ENCODE measurements around the gene COL6A3.
A peak's percentile ranks its signal among the peaks of the same experiment; 100 is the strongest.

The COL6A3 gene

GRCh38 chr2:237431372-237431771, 17.4 kb upstream of the COL6A3 start:
- Histone ChIP-seq H3K9ac (ENCODE audit: low read depth in 1 of 2, low read length in 2 of 2) (no peak overlapping the region), H3K36me3 (ENCODE audit: control insufficient read depth in 2 of 2, insufficient read depth in 2 of 2, low read length in 2 of 2) (no peaks in the 10 kb centered on the region), H3K4me1 (ENCODE audit: control insufficient read depth in 2 of 2, insufficient read depth in 2 of 2, low read length in 2 of 2) (peaks cover 9% of the 10 kb centered on the region in 2 donors), H3K9me3 (ENCODE audit: control insufficient read depth in 2 of 2, low read length in 2 of 2) (no peaks in the 10 kb centered on the region), H3K27ac (ENCODE audit: low read depth in 2 of 2, low read length in 2 of 2) (no peak overlapping the region), H3K27me3 (ENCODE audit: control insufficient read depth in 2 of 2, insufficient read depth in 2 of 2, low read length in 2 of 2) (peaks cover 0 to 5% of the 10 kb centered on the region in 2 donors), H3K4me3 (ENCODE audit: low read length in 2 of 2) (no peak overlapping the region)

- Histone ChIP-seq H3K9me3 (ENCODE audit: control insufficient read depth in 2 of 2, low read length in 2 of 2) (no peaks in the 10 kb centered on the region), H3K27me3 (ENCODE audit: control insufficient read depth in 2 of 2, insufficient read depth in 2 of 2, low read length in 2 of 2) (peaks cover 0 to 5% of the 10 kb centered on the region in 2 donors), H3K36me3 (ENCODE audit: control insufficient read depth in 2 of 2, insufficient read depth in 2 of 2, low read length in 2 of 2) (no peaks in the 10 kb centered on the region), H3K4me3 (ENCODE audit: low read length in 2 of 2) (no peak overlapping the region), H3K4me1 (ENCODE audit: control insufficient read depth in 2 of 2, insufficient read depth in 2 of 2, low read length in 2 of 2) (peaks cover 6 to 9% of the 10 kb centered on the region in 2 donors), H3K27ac (ENCODE audit: low read depth in 2 of 2, low read length in 2 of 2) (no peak overlapping the region), H3K9ac (ENCODE audit: low read depth in 1 of 2, low read length in 2 of 2) (no peak overlapping the region)
These were observed 16.9 kb upstream of the COL6A3 start for GRCh38 chr2:237430861-237431260.

GRCh38 chr2:237429753-237430152, 15.8 kb upstream of the COL6A3 start:
- no peaks in the 10 kb centered on the region for H3K36me3 ChIP-seq (ENCODE audit: control insufficient read depth in 2 of 2, insufficient read depth in 2 of 2, low read length in 2 of 2)
- H3K9me3 ChIP-seq (ENCODE audit: control insufficient read depth in 2 of 2, low read length in 2 of 2): no peaks in the 10 kb centered on the region
- peaks cover 0 to 1% of the 10 kb centered on the region in 2 donors for H3K4me1 ChIP-seq (ENCODE audit: control insufficient read depth in 2 of 2, insufficient read depth in 2 of 2, low read length in 2 of 2)
- H3K4me3 ChIP-seq (ENCODE audit: low read length in 2 of 2): no peak overlapping the region
- no peak overlapping the region for H3K9ac ChIP-seq (ENCODE audit: low read depth in 1 of 2, low read length in 2 of 2)
- H3K27ac ChIP-seq (ENCODE audit: low read depth in 2 of 2, low read length in 2 of 2): no peak overlapping the region
- H3K27me3 ChIP-seq (ENCODE audit: control insufficient read depth in 2 of 2, insufficient read depth in 2 of 2, low read length in 2 of 2): peaks cover 0 to 5% of the 10 kb centered on the region in 2 donors

- H3K27me3 ChIP-seq (ENCODE audit: control insufficient read depth in 2 of 2, insufficient read depth in 2 of 2, low read length in 2 of 2): peaks cover 0 to 5% of the 10 kb centered on the region in 2 donors
- no peak overlapping the region for H3K4me3 ChIP-seq (ENCODE audit: low read length in 2 of 2)
- H3K36me3 ChIP-seq (ENCODE audit: control insufficient read depth in 2 of 2, insufficient read depth in 2 of 2, low read length in 2 of 2): no peaks in the 10 kb centered on the region
- H3K9ac ChIP-seq (ENCODE audit: low read depth in 1 of 2, low read length in 2 of 2): peak overlapping the region in 1 of 2 donors; percentile 1
- no peaks in the 10 kb centered on the region for H3K4me1 ChIP-seq (ENCODE audit: control insufficient read depth in 2 of 2, insufficient read depth in 2 of 2, low read length in 2 of 2)
- H3K27ac ChIP-seq (ENCODE audit: low read depth in 2 of 2, low read length in 2 of 2): no peak overlapping the region
- no peaks in the 10 kb centered on the region for H3K9me3 ChIP-seq (ENCODE audit: control insufficient read depth in 2 of 2, low read length in 2 of 2)
These were observed 14.0 kb upstream of the COL6A3 start for GRCh38 chr2:237427769-237428506.

GRCh38 chr2:237426517-237426916, 12.6 kb upstream of the COL6A3 start:
- H3K9ac ChIP-seq (ENCODE audit: low read depth in 1 of 2, low read length in 2 of 2): no peak overlapping the region
- no peaks in the 10 kb centered on the region for H3K36me3 ChIP-seq (ENCODE audit: control insufficient read depth in 2 of 2, insufficient read depth in 2 of 2, low read length in 2 of 2)
- peaks cover 0 to 2% of the 10 kb centered on the region in 2 donors for H3K27me3 ChIP-seq (ENCODE audit: control insufficient read depth in 2 of 2, insufficient read depth in 2 of 2, low read length in 2 of 2)
- H3K27ac ChIP-seq (ENCODE audit: low read depth in 2 of 2, low read length in 2 of 2): no peak overlapping the region
- H3K4me3 ChIP-seq (ENCODE audit: low read length in 2 of 2): no peak overlapping the region
- no peaks in the 10 kb centered on the region for H3K9me3 ChIP-seq (ENCODE audit: control insufficient read depth in 2 of 2, low read length in 2 of 2)
- peaks cover 0 to 6% of the 10 kb centered on the region in 2 donors for H3K4me1 ChIP-seq (ENCODE audit: control insufficient read depth in 2 of 2, insufficient read depth in 2 of 2, low read length in 2 of 2)

GRCh38 chr2:237425320-237425719, 11.4 kb upstream of the COL6A3 start:
- Histone ChIP-seq H3K9me3 (ENCODE audit: control insufficient read depth in 2 of 2, low read length in 2 of 2) (no peaks in the 10 kb centered on the region), H3K27me3 (ENCODE audit: control insufficient read depth in 2 of 2, insufficient read depth in 2 of 2, low read length in 2 of 2) (peaks cover 0 to 3% of the 10 kb centered on the region in 2 donors), H3K27ac (ENCODE audit: low read depth in 2 of 2, low read length in 2 of 2) (no peak overlapping the region), H3K9ac (ENCODE audit: low read depth in 1 of 2, low read length in 2 of 2) (no peak overlapping the region), H3K4me3 (ENCODE audit: low read length in 2 of 2) (no peak overlapping the region), H3K36me3 (ENCODE audit: control insufficient read depth in 2 of 2, insufficient read depth in 2 of 2, low read length in 2 of 2) (no peaks in the 10 kb centered on the region), H3K4me1 (ENCODE audit: control insufficient read depth in 2 of 2, insufficient read depth in 2 of 2, low read length in 2 of 2) (peaks cover 0 to 8% of the 10 kb centered on the region in 2 donors)

GRCh38 chr2:237424544-237424943, 10.6 kb upstream of the COL6A3 start:
- Histone ChIP-seq H3K27me3 (ENCODE audit: control insufficient read depth in 2 of 2, insufficient read depth in 2 of 2, low read length in 2 of 2) (peaks cover 0 to 7% of the 10 kb centered on the region in 2 donors), H3K4me1 (ENCODE audit: control insufficient read depth in 2 of 2, insufficient read depth in 2 of 2, low read length in 2 of 2) (peaks cover 0 to 8% of the 10 kb centered on the region in 2 donors), H3K9ac (ENCODE audit: low read depth in 1 of 2, low read length in 2 of 2) (no peak overlapping the region), H3K9me3 (ENCODE audit: control insufficient read depth in 2 of 2, low read length in 2 of 2) (no peaks in the 10 kb centered on the region), H3K36me3 (ENCODE audit: control insufficient read depth in 2 of 2, insufficient read depth in 2 of 2, low read length in 2 of 2) (no peaks in the 10 kb centered on the region), H3K27ac (ENCODE audit: low read depth in 2 of 2, low read length in 2 of 2) (no peak overlapping the region), H3K4me3 (ENCODE audit: low read length in 2 of 2) (no peak overlapping the region)

GRCh38 chr2:237423891-237424290, 9.9 kb upstream of the COL6A3 start:
- H3K4me3 ChIP-seq (ENCODE audit: low read length in 2 of 2): no peak overlapping the region
- H3K9ac ChIP-seq (ENCODE audit: low read depth in 1 of 2, low read length in 2 of 2): no peak overlapping the region
- H3K9me3 ChIP-seq (ENCODE audit: control insufficient read depth in 2 of 2, low read length in 2 of 2): no peaks in the 10 kb centered on the region
- H3K4me1 ChIP-seq (ENCODE audit: control insufficient read depth in 2 of 2, insufficient read depth in 2 of 2, low read length in 2 of 2): peaks cover 0 to 8% of the 10 kb centered on the region in 2 donors
- H3K27ac ChIP-seq (ENCODE audit: low read depth in 2 of 2, low read length in 2 of 2): no peak overlapping the region
- peaks cover 0 to 8% of the 10 kb centered on the region in 2 donors for H3K27me3 ChIP-seq (ENCODE audit: control insufficient read depth in 2 of 2, insufficient read depth in 2 of 2, low read length in 2 of 2)
- H3K36me3 ChIP-seq (ENCODE audit: control insufficient read depth in 2 of 2, insufficient read depth in 2 of 2, low read length in 2 of 2): no peaks in the 10 kb centered on the region

- H3K4me1 ChIP-seq (ENCODE audit: control insufficient read depth in 2 of 2, insufficient read depth in 2 of 2, low read length in 2 of 2): peaks cover 0 to 8% of the 10 kb centered on the region in 2 donors
- peaks cover 0 to 8% of the 10 kb centered on the region in 2 donors for H3K27me3 ChIP-seq (ENCODE audit: control insufficient read depth in 2 of 2, insufficient read depth in 2 of 2, low read length in 2 of 2)
- peak overlapping the region; percentile 33 to 51 for H3K27ac ChIP-seq (ENCODE audit: low read depth in 2 of 2, low read length in 2 of 2)
- no peaks in the 10 kb centered on the region for H3K9me3 ChIP-seq (ENCODE audit: control insufficient read depth in 2 of 2, low read length in 2 of 2)
- H3K36me3 ChIP-seq (ENCODE audit: control insufficient read depth in 2 of 2, insufficient read depth in 2 of 2, low read length in 2 of 2): no peaks in the 10 kb centered on the region
- H3K4me3 ChIP-seq (ENCODE audit: low read length in 2 of 2): no peak overlapping the region
- no peak overlapping the region for H3K9ac ChIP-seq (ENCODE audit: low read depth in 1 of 2, low read length in 2 of 2)
These were observed 8.3 kb upstream of the COL6A3 start for GRCh38 chr2:237422309-237422708.

GRCh38 chr2:237421542-237422116, 7.7 kb upstream of the COL6A3 start:
- H3K27me3 ChIP-seq (ENCODE audit: control insufficient read depth in 2 of 2, insufficient read depth in 2 of 2, low read length in 2 of 2): peaks cover 0 to 8% of the 10 kb centered on the region in 2 donors
- H3K9ac ChIP-seq (ENCODE audit: low read depth in 1 of 2, low read length in 2 of 2): peak overlapping the region; percentile 26 to 55
- H3K27ac ChIP-seq (ENCODE audit: low read depth in 2 of 2, low read length in 2 of 2): peak overlapping the region; percentile 33 to 51
- H3K36me3 ChIP-seq (ENCODE audit: control insufficient read depth in 2 of 2, insufficient read depth in 2 of 2, low read length in 2 of 2): no peaks in the 10 kb centered on the region
- no peaks in the 10 kb centered on the region for H3K9me3 ChIP-seq (ENCODE audit: control insufficient read depth in 2 of 2, low read length in 2 of 2)
- H3K4me3 ChIP-seq (ENCODE audit: low read length in 2 of 2): peak overlapping the region; percentile 9 to 32
- H3K4me1 ChIP-seq (ENCODE audit: control insufficient read depth in 2 of 2, insufficient read depth in 2 of 2, low read length in 2 of 2): peaks cover 0 to 8% of the 10 kb centered on the region in 2 donors

All from mucosa of rectum (tissue), 2 donors.